Ishikawa (cell line): Measurements from ENCODE around the gene RB1.

Source experiments
- CEBPB ChIP-seq: IDR thresholded peaks from 2 replicates; pipeline ENCODE4 v1.6.1; 2012
- EP300 ChIP-seq: IDR thresholded peaks from 2 replicates; pipeline ENCODE4 v1.6.1; 2012; ENCODE audit warnings: borderline replicate concordance
- FOXM1 ChIP-seq: IDR thresholded peaks from 2 replicates; pipeline ENCODE4 v1.6.1; 2012; ENCODE audit warnings: low read depth, borderline replicate concordance
- NFIC ChIP-seq: IDR thresholded peaks from 2 replicates; pipeline ENCODE4 v1.6.1; 2012
- RAD21 ChIP-seq: IDR thresholded peaks from 2 replicates; pipeline ENCODE4 v1.6.1; 2012; ENCODE audit warnings: low read depth
- REST ChIP-seq: IDR thresholded peaks from 2 replicates; pipeline ENCODE4 v1.6.1; 2012; ENCODE audit warnings: low read depth, mild to moderate bottlenecking
- TAF1 ChIP-seq: IDR thresholded peaks from 2 replicates; pipeline ENCODE4 v1.6.1; 2012; ENCODE audit warnings: low read depth, mild to moderate bottlenecking
- TCF12 ChIP-seq: IDR thresholded peaks from 2 replicates; pipeline ENCODE4 v1.6.1; 2012; ENCODE audit warnings: low read depth
- TEAD4 ChIP-seq: IDR thresholded peaks from 2 replicates; pipeline ENCODE4 v1.6.1; 2012
- YY1 ChIP-seq: IDR thresholded peaks from 2 replicates; pipeline ENCODE4 v1.6.1; 2012; ENCODE audit warnings: low read depth
- ZBTB7A ChIP-seq: IDR thresholded peaks from 2 replicates; pipeline ENCODE4 v1.6.1; 2012; ENCODE audit warnings: low read depth
- TF ChIP-seq, protein P1 (sequence below): IDR thresholded peaks from 2 replicates; pipeline ENCODE4 v1.6.1; 2012
- TF ChIP-seq, protein P2 (sequence below): IDR thresholded peaks from 2 replicates; pipeline ENCODE4 v1.6.1; 2012

DNA sequence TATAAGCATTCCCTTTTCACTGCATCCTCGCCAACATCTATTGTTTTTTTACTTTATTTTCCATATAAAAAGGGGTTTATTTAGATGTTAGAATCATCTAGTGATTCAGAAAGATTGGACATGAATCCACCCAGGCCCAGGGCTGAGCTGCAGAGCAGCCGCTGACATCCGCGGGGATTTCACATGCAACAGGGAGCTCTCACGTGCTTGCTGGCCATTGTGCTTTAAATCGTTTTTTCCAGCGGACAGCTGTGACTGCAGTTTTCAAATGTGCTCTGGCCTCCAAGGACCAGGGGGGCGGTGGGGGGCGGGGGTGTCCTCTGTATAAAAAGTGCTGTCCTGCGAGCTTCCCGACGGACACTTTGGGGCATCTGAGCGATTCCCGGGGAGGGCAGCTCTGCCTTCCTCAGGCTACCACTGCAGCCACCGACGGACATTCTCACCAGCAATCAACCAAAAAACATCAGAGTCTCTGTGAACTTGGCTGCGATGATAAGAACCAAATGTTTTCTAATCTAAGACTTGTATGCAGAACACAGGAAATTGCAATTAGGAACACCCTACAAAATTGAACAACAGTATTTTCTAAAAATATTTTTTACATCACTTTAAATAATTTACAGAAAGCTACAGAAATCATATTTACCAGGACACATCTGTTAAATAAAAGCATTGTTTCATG lies 12.6 kb downstream of the RB1 start:
- no peak for TF ChIP-seq ZBTB7A
- no peak for TF ChIP-seq RAD21
- TF ChIP-seq, protein P1, sequence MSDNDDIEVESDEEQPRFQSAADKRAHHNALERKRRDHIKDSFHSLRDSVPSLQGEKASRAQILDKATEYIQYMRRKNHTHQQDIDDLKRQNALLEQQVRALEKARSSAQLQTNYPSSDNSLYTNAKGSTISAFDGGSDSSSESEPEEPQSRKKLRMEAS: no peak
- no peak for TF ChIP-seq YY1
- no peak for TF ChIP-seq REST
- TF ChIP-seq NFIC: no peak
- no peak for TF ChIP-seq TAF1
- no peak for TF ChIP-seq EP300
- no peak for TF ChIP-seq CEBPB
- no peak for TF ChIP-seq TCF12
- TF ChIP-seq FOXM1: no peak
- TF ChIP-seq TEAD4: no peak
- TF ChIP-seq, protein P2, sequence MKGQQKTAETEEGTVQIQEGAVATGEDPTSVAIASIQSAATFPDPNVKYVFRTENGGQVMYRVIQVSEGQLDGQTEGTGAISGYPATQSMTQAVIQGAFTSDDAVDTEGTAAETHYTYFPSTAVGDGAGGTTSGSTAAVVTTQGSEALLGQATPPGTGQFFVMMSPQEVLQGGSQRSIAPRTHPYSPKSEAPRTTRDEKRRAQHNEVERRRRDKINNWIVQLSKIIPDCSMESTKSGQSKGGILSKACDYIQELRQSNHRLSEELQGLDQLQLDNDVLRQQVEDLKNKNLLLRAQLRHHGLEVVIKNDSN: no peak
